ENCODE results near the gene NHLRC3.

GRCh38 chr13:39037410-39037879, 811 bp upstream of the NHLRC3 start:
- TF ChIP-seq POLR2A (IDR thresholded peaks at IDR 0.05; ENCODE audit: low read depth, low read length) (no peak; the same call in 1 of the 2 replicates), POLR2AphosphoS5 (IDR thresholded peaks at IDR 0.05; ENCODE audit: low read depth, low read length) (no peak), TAF1 (IDR thresholded peaks at IDR 0.05; ENCODE audit: low read depth, low read length) (no peak)
